PFSK-1 (cell line): ENCODE data around the gene KRTAP10-5.

ENCODE experiments used
- POLR2AphosphoS5 ChIP-seq: IDR thresholded peaks from 2 replicates; pipeline ENCODE4 v1.6.1; 2012; ENCODE audit warnings: low read depth, mild to moderate bottlenecking, control low read depth, low read length, moderate library complexity
- TF ChIP-seq, protein P1 (sequence below), 2 experiments: IDR thresholded peaks; 2 replicates each; pipeline versions ENCODE4 v1.6.1 to v1.8.0; 2011 to 2012; ENCODE audit warnings: low read depth in 2 of 2, low read length in 2 of 2, control low read depth in 1 of 2, inconsistent platforms in 1 of 2, mild to moderate bottlenecking in 1 of 2, moderate library complexity in 1 of 2; ENCODE audit not compliant: insufficient read depth in 1 of 2

DNA sequence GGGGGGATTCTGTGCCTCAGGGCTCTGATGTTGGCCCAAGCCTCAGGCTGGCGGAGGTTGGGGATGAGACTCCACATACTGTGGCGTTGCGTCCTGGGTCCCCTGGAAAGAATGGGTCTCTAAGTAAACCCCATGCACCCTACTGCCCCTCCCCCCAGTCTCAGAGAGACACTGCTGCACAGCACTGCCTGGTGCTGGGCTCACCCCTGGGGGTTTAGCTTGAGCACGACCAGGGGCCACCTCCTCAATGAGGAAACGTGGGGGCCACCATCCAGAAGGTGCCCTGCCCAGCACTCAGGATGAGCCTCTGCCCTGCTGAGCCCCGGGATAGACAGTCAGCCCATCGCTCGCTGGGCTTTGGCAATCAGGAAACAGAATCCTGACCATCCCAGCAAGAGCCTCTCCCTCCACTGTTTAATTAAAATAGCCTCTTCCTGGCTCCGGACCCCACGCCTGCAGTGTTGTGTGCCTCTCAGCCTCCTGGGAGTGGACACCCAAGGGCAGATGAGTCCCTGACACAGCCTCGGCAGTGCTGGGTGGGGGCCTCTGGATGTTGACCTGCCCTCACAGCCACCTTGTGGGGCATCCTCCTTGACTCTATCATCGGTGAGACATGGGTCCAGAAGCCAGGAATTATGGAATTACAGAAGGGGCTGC, 10.4 kb downstream of the KRTAP10-5 start:
- TF ChIP-seq, protein P1, sequence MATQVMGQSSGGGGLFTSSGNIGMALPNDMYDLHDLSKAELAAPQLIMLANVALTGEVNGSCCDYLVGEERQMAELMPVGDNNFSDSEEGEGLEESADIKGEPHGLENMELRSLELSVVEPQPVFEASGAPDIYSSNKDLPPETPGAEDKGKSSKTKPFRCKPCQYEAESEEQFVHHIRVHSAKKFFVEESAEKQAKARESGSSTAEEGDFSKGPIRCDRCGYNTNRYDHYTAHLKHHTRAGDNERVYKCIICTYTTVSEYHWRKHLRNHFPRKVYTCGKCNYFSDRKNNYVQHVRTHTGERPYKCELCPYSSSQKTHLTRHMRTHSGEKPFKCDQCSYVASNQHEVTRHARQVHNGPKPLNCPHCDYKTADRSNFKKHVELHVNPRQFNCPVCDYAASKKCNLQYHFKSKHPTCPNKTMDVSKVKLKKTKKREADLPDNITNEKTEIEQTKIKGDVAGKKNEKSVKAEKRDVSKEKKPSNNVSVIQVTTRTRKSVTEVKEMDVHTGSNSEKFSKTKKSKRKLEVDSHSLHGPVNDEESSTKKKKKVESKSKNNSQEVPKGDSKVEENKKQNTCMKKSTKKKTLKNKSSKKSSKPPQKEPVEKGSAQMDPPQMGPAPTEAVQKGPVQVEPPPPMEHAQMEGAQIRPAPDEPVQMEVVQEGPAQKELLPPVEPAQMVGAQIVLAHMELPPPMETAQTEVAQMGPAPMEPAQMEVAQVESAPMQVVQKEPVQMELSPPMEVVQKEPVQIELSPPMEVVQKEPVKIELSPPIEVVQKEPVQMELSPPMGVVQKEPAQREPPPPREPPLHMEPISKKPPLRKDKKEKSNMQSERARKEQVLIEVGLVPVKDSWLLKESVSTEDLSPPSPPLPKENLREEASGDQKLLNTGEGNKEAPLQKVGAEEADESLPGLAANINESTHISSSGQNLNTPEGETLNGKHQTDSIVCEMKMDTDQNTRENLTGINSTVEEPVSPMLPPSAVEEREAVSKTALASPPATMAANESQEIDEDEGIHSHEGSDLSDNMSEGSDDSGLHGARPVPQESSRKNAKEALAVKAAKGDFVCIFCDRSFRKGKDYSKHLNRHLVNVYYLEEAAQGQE (IDR thresholded peaks at IDR 0.05; ENCODE audit: insufficient read depth in 1 of 2, low read depth in 2 of 2, low read length in 2 of 2), result no peak
- TF ChIP-seq POLR2AphosphoS5, result no peak
